Measurements from ENCODE around the gene CALN1.

CALN1 gene

DNA sequence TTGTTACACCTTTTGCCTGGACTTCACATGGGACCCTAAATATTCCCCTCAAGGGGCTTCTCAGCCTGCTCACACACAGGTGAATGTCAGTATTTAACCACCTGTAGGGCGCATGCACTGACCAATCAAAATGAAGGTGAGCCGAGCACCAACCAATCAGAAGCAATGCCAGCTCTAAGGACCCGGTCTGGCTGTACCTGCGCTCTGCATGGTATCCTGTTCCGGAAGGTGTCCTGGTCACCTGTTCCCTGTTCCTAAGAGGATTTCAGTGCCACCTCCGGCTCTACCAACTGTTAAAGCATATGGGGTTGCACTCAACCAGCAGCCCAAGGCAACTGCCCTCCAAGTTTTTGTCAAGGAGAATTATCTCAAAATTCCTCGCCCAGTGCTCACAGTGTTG is 18.4 kb upstream of the CALN1 start:
- no peaks in the 10 kb centered on the region for H3K27me3 Mint-ChIP-seq
- H3K9me3 Mint-ChIP-seq = no peaks in the 10 kb centered on the region
- H3K27ac Mint-ChIP-seq = no peak overlapping the region

DNA sequence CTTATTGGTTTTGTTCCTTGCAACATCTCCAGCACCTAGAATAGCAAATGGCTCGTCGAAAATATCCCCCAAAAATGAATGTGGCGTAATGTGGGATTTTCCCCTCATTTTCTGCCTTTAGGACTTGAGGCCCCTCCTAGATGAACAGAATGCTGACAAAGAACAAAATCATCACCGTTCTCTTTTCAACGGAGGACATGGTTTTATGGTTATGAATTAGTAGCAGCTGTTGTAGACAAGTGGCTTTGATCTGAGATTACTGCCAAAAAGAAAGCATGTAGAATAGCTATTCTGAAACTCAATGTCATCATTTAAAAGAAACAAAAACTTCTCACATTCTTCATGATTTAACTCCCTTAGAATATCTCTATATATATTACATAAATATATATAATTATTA is 17.2 kb upstream of the CALN1 start:
- H3K27me3 Mint-ChIP-seq = no peaks in the 10 kb centered on the region
- H3K4me1 Mint-ChIP-seq (ENCODE audit: low read depth) = no peaks in the 10 kb centered on the region
- no peak overlapping the region for H3K27ac Mint-ChIP-seq
- no peak overlapping the region for H3K4me3 Mint-ChIP-seq
- no peaks in the 10 kb centered on the region for H3K36me3 Mint-ChIP-seq (ENCODE audit: low read depth)
- H3K9me3 Mint-ChIP-seq = no peaks in the 10 kb centered on the region

More for the DNA sequence above, 18.4 kb upstream of the CALN1 start:
- Mint-ChIP-seq H3K4me3 (no peak overlapping the region), H3K36me3 (ENCODE audit: low read depth) (no peaks in the 10 kb centered on the region), H3K4me1 (ENCODE audit: low read depth) (no peaks in the 10 kb centered on the region)

DNA sequence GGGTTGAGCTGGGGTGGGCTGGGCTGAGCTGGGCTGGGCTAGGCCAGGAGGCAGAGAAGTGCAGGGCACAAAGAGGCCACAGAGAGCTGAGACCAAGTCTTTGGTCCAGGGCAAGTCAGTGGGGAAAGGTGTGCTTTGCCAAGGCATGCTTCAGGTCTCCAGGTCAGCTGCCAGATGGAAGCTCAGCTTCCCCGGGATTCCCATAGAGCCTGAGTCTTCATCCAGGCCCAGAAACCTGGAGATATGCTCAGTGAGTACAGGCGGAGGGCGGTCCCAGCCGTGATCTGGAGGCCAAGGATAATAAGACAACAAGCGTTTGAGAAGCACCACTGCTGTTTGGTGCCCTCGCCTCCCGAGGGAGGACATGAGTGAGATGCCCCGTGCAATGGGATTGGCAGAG is 4.7 kb upstream of the CALN1 start:
- H3K4me1 Mint-ChIP-seq (ENCODE audit: low read depth) = no peaks in the 10 kb centered on the region
- H3K36me3 Mint-ChIP-seq (ENCODE audit: low read depth) = no peaks in the 10 kb centered on the region
- H3K27ac Mint-ChIP-seq = no peak overlapping the region
- H3K27me3 Mint-ChIP-seq = no peaks in the 10 kb centered on the region
- no peak overlapping the region for H3K4me3 Mint-ChIP-seq
- peaks cover 4% of the 10 kb centered on the region for H3K9me3 Mint-ChIP-seq

DNA sequence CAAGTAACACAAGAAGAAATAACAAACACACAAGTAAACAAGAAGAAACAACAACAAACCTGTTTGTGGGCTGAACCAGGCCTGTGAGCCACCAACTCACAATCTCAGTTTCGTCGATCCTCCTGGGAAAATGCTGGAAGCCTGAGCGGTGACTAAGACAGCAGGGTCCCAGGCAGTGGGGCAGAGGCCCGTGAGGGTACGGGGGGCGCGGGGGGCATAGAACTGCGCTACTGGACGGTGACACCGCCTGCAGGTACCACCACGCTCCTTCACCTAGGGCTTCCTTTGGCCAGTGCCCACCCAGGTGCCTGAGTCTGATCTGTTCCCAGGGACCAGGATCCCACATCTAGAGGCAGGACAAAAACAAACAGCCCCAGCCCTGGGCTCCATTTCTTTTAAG is 3.4 kb upstream of the CALN1 start:
- no peak overlapping the region for H3K27ac Mint-ChIP-seq
- no peaks in the 10 kb centered on the region for H3K27me3 Mint-ChIP-seq
- no peaks in the 10 kb centered on the region for H3K4me1 Mint-ChIP-seq (ENCODE audit: low read depth)
- no peaks in the 10 kb centered on the region for H3K36me3 Mint-ChIP-seq (ENCODE audit: low read depth)
- H3K9me3 Mint-ChIP-seq = no peaks in the 10 kb centered on the region
- H3K4me3 Mint-ChIP-seq = no peak overlapping the region

DNA sequence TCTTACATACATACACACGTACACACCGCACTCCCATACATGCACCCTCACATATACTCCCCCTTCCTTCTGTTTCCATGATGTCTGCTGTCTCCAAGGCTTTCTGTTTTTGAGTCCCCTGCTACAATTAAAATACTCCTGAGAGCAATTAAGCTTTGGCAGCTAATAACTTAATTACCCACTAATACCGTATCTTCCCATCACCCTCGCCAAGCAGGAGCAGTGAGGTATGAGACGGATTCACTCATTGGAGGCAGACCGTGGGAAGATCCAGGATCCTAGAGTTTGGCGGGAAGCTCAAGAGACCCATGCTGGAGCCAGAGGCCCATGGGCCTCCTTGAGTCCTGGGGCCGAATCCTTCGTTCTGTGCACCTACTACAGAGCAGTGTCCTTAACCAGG is 1.7 kb upstream of the CALN1 start:
- Mint-ChIP-seq H3K36me3 (ENCODE audit: low read depth) (no peaks in the 10 kb centered on the region), H3K9me3 (no peaks in the 10 kb centered on the region), H3K27me3 (no peaks in the 10 kb centered on the region), H3K4me1 (ENCODE audit: low read depth) (no peaks in the 10 kb centered on the region), H3K27ac (no peak overlapping the region), H3K4me3 (no peak overlapping the region)

DNA sequence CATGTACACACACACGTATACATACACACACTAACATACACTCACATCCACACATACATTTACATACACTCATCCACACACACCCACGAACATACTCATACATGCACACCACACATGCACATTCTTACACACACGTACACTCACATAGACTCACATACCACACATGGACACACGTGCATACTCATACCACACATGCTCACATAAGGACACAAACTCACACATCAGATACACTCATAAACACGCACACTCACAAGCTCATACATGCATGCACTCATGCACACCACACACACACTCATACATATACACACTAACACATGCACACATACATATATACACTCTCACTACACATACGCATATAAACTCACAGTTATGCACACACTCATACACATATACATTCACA is 1.2 kb upstream of the CALN1 start:
- H3K36me3 Mint-ChIP-seq (ENCODE audit: low read depth) = no peaks in the 10 kb centered on the region
- H3K27me3 Mint-ChIP-seq = no peaks in the 10 kb centered on the region
- H3K4me1 Mint-ChIP-seq (ENCODE audit: low read depth) = no peaks in the 10 kb centered on the region
- H3K9me3 Mint-ChIP-seq = no peaks in the 10 kb centered on the region
- H3K27ac Mint-ChIP-seq = no peak overlapping the region
- no peak overlapping the region for H3K4me3 Mint-ChIP-seq

DNA sequence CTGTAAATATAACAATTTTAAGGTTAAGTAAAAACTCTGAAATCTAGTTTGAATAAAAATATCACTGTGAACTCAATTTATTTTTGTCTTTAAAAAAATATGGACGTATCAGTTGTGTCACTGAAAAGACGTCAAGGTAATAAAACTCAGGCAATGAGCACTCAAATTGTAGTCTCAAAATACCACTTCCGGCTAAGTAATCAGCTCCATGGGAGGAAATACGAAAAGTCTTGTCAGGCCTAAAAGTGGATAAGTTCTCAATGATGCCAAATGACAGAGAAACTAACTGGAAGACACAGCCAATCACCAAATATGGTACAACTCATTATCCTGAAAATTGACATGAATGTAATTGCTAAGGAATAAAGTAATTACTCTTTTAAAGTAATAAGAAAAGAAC is 719 bp downstream of the CALN1 start:
- no peaks in the 10 kb centered on the region for H3K9me3 Mint-ChIP-seq
- no peak overlapping the region for H3K4me3 Mint-ChIP-seq
- no peaks in the 10 kb centered on the region for H3K36me3 Mint-ChIP-seq (ENCODE audit: low read depth)
- H3K27me3 Mint-ChIP-seq = no peaks in the 10 kb centered on the region
- no peak overlapping the region for H3K27ac Mint-ChIP-seq
- no peaks in the 10 kb centered on the region for H3K4me1 Mint-ChIP-seq (ENCODE audit: low read depth)

DNA sequence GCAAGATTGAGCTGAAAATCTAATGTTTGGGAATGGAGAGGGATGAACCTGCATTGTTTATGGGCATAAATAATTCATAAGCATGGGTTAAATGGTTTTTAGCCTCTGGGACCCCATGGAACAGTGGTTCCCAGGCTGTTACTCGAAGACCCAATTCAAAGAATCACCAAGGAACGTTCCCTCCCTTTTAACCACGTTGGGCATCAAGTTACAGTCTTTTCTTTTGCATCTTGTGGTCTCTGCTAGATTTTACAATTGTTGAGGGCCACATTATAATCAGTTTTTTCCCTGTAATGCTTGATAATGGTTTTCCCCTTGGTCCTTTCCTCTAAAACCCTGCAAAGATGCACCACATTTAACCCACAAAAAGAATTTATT is 2.5 kb downstream of the CALN1 start:
- no peaks in the 10 kb centered on the region for H3K36me3 Mint-ChIP-seq (ENCODE audit: low read depth)
- H3K27me3 Mint-ChIP-seq = no peaks in the 10 kb centered on the region
- no peaks in the 10 kb centered on the region for H3K9me3 Mint-ChIP-seq
- H3K27ac Mint-ChIP-seq = no peak overlapping the region
- no peak overlapping the region for H3K4me3 Mint-ChIP-seq
- H3K4me1 Mint-ChIP-seq (ENCODE audit: low read depth) = no peaks in the 10 kb centered on the region

DNA sequence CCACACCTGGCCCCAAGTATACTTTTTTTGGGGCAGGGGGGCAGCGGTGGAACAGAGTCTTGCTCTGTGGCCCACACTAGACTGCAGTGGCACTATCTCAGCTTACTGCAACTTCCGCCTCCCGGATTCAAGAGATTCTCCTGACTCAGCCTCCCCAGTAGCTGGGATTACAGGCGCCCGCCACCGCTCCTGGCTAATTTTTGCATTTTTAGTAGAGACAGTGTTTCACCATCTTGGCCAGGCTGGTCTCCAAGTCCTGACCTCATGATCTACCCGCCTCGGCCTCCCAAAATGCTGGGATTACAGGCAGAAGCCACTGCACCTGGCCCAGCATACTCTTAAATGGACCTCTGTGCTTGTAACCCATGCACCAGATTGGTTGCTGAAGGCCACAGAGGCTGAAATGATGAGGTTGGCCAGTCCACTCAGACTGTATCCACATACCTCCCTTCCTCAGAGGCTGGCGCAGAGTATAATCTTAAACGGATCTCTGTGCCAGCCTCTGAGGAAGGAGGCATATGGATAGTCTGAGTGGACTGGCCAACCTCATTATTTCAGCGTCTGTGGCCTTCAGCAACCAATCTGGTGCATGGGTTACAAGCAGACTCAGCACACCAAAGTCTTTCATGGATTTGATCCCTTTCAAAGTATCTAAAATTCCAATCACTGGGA is 3.0 kb downstream of the CALN1 start:
- Mint-ChIP-seq H3K27me3 (no peaks in the 10 kb centered on the region), H3K4me3 (no peak overlapping the region), H3K4me1 (ENCODE audit: low read depth) (no peaks in the 10 kb centered on the region), H3K36me3 (ENCODE audit: low read depth) (no peaks in the 10 kb centered on the region), H3K27ac (no peak overlapping the region), H3K9me3 (no peaks in the 10 kb centered on the region)

DNA sequence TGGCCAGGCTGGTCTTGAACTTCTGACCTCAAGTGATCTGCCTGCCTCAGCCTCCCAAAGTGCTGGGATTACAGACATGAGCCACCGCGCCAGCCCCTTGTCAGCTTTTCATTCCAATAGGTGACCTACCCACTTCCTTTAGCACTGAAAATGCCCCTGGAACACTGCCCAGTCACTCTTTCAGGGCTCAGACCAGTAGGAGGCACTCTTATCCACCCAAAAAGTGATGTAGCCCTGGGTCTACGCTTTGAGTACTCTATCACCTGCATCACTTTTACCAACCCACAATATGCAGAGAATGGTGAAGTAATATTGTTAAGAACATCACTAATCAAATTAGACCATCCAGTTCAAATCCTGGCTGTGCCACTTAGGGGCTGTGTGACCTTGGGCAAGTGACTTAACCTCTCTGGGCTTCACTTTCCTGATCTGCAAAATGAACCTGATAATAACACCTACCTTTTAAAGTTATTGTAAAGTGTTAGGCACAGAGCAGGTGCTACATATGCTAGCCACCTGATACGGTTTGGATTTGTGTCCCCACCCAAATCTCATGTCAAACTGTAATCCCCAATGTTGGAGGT is 5.2 kb downstream of the CALN1 start:
- Mint-ChIP-seq H3K36me3 (ENCODE audit: low read depth) (no peaks in the 10 kb centered on the region), H3K9me3 (peaks cover 3% of the 10 kb centered on the region), H3K27ac (no peak overlapping the region), H3K4me1 (ENCODE audit: low read depth) (no peaks in the 10 kb centered on the region), H3K4me3 (no peak overlapping the region), H3K27me3 (peaks cover 7% of the 10 kb centered on the region)

DNA sequence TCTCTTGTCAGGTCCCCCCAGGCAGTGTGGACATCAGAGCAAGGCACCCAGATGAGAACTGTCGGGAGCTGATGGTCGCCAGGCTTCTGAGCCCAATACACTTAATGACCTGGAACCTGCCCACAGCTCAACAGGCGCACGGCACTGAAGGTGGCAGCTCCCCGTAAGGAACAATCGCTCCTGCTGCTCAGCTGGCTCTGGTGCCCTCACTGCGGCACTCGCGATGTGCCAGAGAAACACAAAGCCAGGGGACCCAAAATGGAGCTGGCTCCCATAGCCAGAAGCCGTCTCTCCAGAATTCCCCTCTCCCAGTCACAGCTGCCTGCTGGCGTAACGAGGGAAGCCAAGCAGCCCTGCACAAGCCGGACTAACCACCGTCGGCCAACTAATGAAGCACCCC is 6.3 kb downstream of the CALN1 start:
- no peak overlapping the region for H3K27ac Mint-ChIP-seq

DNA sequence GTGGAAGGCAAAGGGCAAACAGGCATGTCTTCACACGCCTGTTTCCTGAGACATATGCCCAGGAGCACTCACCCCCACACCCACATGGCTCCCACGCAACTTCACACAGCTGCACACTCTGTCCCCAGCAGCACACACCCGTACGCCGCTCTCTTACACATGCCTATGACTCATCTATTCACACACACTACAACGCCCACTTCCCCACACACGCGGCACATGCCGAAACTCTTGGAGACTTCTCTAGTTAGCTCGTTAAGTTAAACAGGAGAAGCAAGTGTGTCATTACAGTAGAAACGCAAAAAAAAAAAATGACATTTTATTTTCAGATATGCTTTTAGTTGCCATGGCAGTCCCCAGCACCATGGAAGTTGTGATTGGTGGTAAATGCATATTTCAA is 6.7 kb downstream of the CALN1 start:
- H3K9me3 Mint-ChIP-seq = peaks cover 3% of the 10 kb centered on the region
- H3K4me3 Mint-ChIP-seq = no peak overlapping the region
- H3K4me1 Mint-ChIP-seq (ENCODE audit: low read depth) = no peaks in the 10 kb centered on the region
- peaks cover 7% of the 10 kb centered on the region for H3K27me3 Mint-ChIP-seq
- no peaks in the 10 kb centered on the region for H3K36me3 Mint-ChIP-seq (ENCODE audit: low read depth)
- H3K27ac Mint-ChIP-seq = no peak overlapping the region

More for the DNA sequence above, 6.3 kb downstream of the CALN1 start:
- Mint-ChIP-seq H3K9me3 (peaks cover 3% of the 10 kb centered on the region), H3K36me3 (ENCODE audit: low read depth) (no peaks in the 10 kb centered on the region), H3K4me1 (ENCODE audit: low read depth) (no peaks in the 10 kb centered on the region), H3K4me3 (no peak overlapping the region), H3K27me3 (peaks cover 7% of the 10 kb centered on the region)

DNA sequence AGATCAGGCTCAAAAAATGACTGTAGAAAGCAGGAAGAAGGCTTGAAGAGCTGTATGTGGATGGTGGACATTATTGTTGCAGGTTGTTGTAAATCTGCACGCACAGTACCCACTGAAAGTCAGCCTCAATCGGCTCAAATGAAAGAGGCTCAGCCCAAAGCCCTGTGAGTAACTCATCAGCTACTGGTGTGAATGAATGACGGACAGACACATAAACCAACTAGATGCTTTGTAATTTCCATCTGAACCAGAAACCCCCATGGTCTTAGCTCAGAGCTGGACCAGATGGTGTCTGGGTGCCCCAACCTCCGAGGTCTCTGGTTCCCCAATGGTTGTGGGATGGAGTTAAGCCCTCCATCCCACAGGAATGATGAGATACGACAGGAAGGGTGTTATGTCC is 7.4 kb downstream of the CALN1 start:
- no peak overlapping the region for H3K4me3 Mint-ChIP-seq
- peaks cover 3% of the 10 kb centered on the region for H3K9me3 Mint-ChIP-seq
- no peak overlapping the region for H3K27ac Mint-ChIP-seq
- peaks cover 7% of the 10 kb centered on the region for H3K27me3 Mint-ChIP-seq
- no peaks in the 10 kb centered on the region for H3K4me1 Mint-ChIP-seq (ENCODE audit: low read depth)
- no peaks in the 10 kb centered on the region for H3K36me3 Mint-ChIP-seq (ENCODE audit: low read depth)

DNA sequence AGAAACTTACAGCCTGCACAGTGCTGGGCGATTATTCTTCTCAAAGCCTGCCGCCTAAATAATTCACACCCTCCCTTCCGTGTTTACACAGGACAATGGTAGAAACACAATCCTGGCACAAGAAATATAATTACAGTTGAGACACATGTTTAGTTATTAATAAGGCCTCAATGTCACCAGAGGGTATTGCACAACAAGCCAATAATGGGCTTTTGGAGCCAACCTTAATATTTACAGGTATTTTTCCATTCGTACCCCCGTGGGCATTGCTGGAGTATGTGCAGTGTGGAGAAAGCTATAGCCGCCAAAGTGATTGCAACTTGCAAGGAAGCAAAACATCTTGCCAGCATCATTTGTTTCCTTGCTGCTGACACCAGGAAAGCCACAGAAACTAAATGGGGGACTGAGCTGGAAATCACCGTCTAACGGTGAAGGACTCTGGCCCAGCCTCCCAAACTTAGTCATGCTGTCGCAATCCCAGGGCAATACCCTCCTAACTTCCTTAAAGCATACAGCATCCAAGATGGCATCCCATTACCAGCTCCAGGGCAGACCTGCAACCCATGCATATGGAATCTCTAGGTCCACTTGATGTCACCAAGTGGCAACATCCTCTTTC is 8.6 kb downstream of the CALN1 start:
- no peak overlapping the region for H3K27ac Mint-ChIP-seq
- no peaks in the 10 kb centered on the region for H3K36me3 Mint-ChIP-seq (ENCODE audit: low read depth)
- H3K4me1 Mint-ChIP-seq (ENCODE audit: low read depth) = no peaks in the 10 kb centered on the region
- peaks cover 7% of the 10 kb centered on the region for H3K27me3 Mint-ChIP-seq
- peaks cover 3% of the 10 kb centered on the region for H3K9me3 Mint-ChIP-seq
- no peak overlapping the region for H3K4me3 Mint-ChIP-seq

DNA sequence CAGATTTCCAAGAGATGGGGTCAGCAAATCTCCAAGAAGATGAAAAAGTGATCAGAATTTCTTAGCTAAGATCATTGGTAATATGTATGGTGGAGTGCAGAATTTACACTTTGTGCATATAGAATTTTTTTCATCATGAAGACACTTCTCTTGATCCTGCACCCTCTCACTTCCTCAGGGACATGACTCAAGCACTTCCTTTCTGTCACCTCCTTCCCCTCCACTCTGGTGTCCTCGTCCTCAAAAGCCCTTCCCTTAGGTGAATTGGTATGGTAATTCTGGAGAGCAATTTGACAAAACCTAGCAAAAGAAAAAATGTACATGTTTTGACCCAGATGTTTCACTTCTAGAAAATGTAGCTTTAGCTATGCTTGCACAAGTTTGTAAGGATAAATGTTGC is 18.1 kb downstream of the CALN1 start:
- Mint-ChIP-seq H3K27me3 (no peaks in the 10 kb centered on the region), H3K27ac (no peak overlapping the region), H3K4me1 (ENCODE audit: low read depth) (no peaks in the 10 kb centered on the region), H3K9me3 (peaks cover 8% of the 10 kb centered on the region), H3K36me3 (ENCODE audit: low read depth) (no peaks in the 10 kb centered on the region), H3K4me3 (no peak overlapping the region)
